A549 (cell line): Measurements from ENCODE around the gene RUNDC3A. TPM values are rescaled to one million over a fixed set of nuclear protein-coding genes. Genes with fewer than 3 reads are reported as not detected.
A peak's percentile ranks its signal among the peaks of the same experiment; 100 is the strongest.

Experiments used
- ATAC-seq, 2 experiments: fragments of 200-7000 bp in 1 of 2; fragments of >200 bp in 1 of 2; cut with Nextera tagmentation in 1 of 2; cut with Tn5 transposase in 1 of 2; 3 replicates each; pipeline versions ENCODE4 v1.8.0 to v1.9.1; 2018 to 2020; ENCODE audit warnings: mild to moderate bottlenecking in 1 of 2, moderate library complexity in 1 of 2
- CTCF ChIA-PET: fragments of 300-600 bp; sonication (Branson Sonifier 250); formaldehyde crosslinking; extraction: SDS; loops from one replicate; lab custom pipeline; 2021; ENCODE audit warnings: antibody characterized with exemption, inconsistent platforms; lab: Yijun Ruan, JAX
- POLR2A ChIA-PET: fragments of 350-600 bp; formaldehyde crosslinking; extraction: SDS; loops from one replicate; lab custom pipeline; 2021; ENCODE audit warnings: antibody characterized with exemption, inconsistent platforms; lab: Yijun Ruan, JAX
- DNase-seq, 2 experiments: peaks; one replicate each; pipeline versions ENCODE4 v3.0.0 to v3.0.0-alpha.2; 2011 to 2016; ENCODE audit warnings: low read depth in 1 of 2, low spot score in 1 of 2
- FAIRE-seq: peaks from 2 replicates; lab custom pipeline; 2011; peaks lifted over from hg19 to GRCh38; lab: Jason Lieb, UNC
- H3K27ac ChIP-seq, 2 experiments: fragments of >200 bp; sonication (Bioruptor Twin); formaldehyde crosslinking; 3 replicates each; pipeline ENCODE4 v1.5.1; 2016 to 2017
- H3K4me1 ChIP-seq: fragments of >200 bp; sonication (Bioruptor Twin); formaldehyde crosslinking; 3 replicates; pipeline ENCODE4 v1.6.1; 2016
- H3K4me2 ChIP-seq: fragments of >200 bp; sonication (Bioruptor Twin); formaldehyde crosslinking; 3 replicates; pipeline ENCODE4 v1.6.1; 2016
- H3K4me3 ChIP-seq: fragments of >200 bp; sonication (Bioruptor Twin); formaldehyde crosslinking; 3 replicates; pipeline ENCODE4 v1.5.1; 2016
- H3K9me3 ChIP-seq: fragments of >200 bp; sonication (Bioruptor Twin); formaldehyde crosslinking; 3 replicates; pipeline ENCODE4 v1.6.1; 2016
- BHLHE40 ChIP-seq: IDR thresholded peaks from 2 replicates; pipeline ENCODE4 v1.6.1; 2012; ENCODE audit warnings: low read depth, low read length, inconsistent platforms
- CHD2 ChIP-seq: fragments of 150-350 bp; IDR thresholded peaks from 2 replicates; pipeline ENCODE4 v1.6.1; 2014; ENCODE audit warnings: low read length; ENCODE audit not compliant: partially characterized antibody
- E2F6 ChIP-seq: IDR thresholded peaks from 2 replicates; pipeline ENCODE4 v1.6.1; 2012; ENCODE audit warnings: low read depth, borderline replicate concordance
- EHF ChIP-seq: fragments of 250-450 bp; sonication (Bioruptor Pico); IDR thresholded peaks from 2 replicates; pipeline ENCODE4 v1.5.0; 2020; ENCODE audit warnings: mild to moderate bottlenecking
- FOSL2 ChIP-seq, 2 experiments: fragments of 450-650 bp in 1 of 2; fragments of >200 bp in 1 of 2; sonication (Bioruptor Twin) in 1 of 2; formaldehyde crosslinking; IDR thresholded peaks; 2 replicates each; pipeline versions ENCODE4 v1.5.0 to v1.6.1; 2016 to 2020; ENCODE audit warnings: mild to moderate bottlenecking in 1 of 2, moderate library complexity in 1 of 2
- HEYL ChIP-seq: fragments of 250-450 bp; sonication (Bioruptor Pico); IDR thresholded peaks from 2 replicates; pipeline ENCODE4 v1.8.0; 2021; ENCODE audit warnings: mild to moderate bottlenecking, moderate library complexity
- HMGXB4 ChIP-seq: fragments of 250-450 bp; sonication (Bioruptor Pico); IDR thresholded peaks from 2 replicates; pipeline ENCODE4 v1.5.0; 2021; ENCODE audit warnings: mild to moderate bottlenecking, moderate library complexity, borderline replicate concordance
- HOXA7 ChIP-seq: fragments of 250-450 bp; sonication (Bioruptor Pico); IDR thresholded peaks from 2 replicates; pipeline ENCODE4 v1.5.0; 2020; ENCODE audit warnings: mild to moderate bottlenecking, moderate library complexity
- HOXB13 ChIP-seq: fragments of 250-450 bp; sonication (Bioruptor Pico); IDR thresholded peaks from 2 replicates; pipeline ENCODE4 v1.5.0; 2020; ENCODE audit warnings: low read depth, mild to moderate bottlenecking, moderate library complexity
- JUN ChIP-seq, 2 experiments: fragments of >200 bp; sonication (Bioruptor Twin); formaldehyde crosslinking; IDR thresholded peaks; 2 replicates in 1 of 2; 3 replicates in 1 of 2; pipeline ENCODE4 v1.6.1; 2016 to 2017
- JUNB ChIP-seq: fragments of >200 bp; sonication (Bioruptor Twin); formaldehyde crosslinking; IDR thresholded peaks from 2 replicates; pipeline ENCODE4 v1.6.1; 2016
- KDM1A ChIP-seq: fragments of 200-600 bp; sonication (generic); IDR thresholded peaks from 2 replicates; pipeline ENCODE4 v1.6.1; 2016; ENCODE audit warnings: low read depth, mild to moderate bottlenecking
- MAZ ChIP-seq: fragments of 150-350 bp; IDR thresholded peaks from 2 replicates; pipeline ENCODE4 v1.6.1; 2014; ENCODE audit warnings: antibody characterized with exemption, low read depth, low read length, borderline replicate concordance
- NR3C1 ChIP-seq: fragments of >200 bp; sonication (Bioruptor Twin); formaldehyde crosslinking; IDR thresholded peaks from 3 replicates; pipeline ENCODE4 v1.6.1; 2017
- PBX3 ChIP-seq: IDR thresholded peaks from 2 replicates; pipeline ENCODE4 v1.6.1; 2012
- POLR2A ChIP-seq: IDR thresholded peaks from 2 replicates; pipeline ENCODE4 v1.6.1; 2012; ENCODE audit warnings: mild to moderate bottlenecking, low read length
- RARB ChIP-seq: fragments of 250-450 bp; sonication (Bioruptor Pico); IDR thresholded peaks from 2 replicates; pipeline ENCODE4 v1.8.0; 2021; ENCODE audit warnings: mild to moderate bottlenecking, moderate library complexity
- RCOR1 ChIP-seq: fragments of 150-350 bp; IDR thresholded peaks from 2 replicates; pipeline ENCODE4 v1.6.1; 2014; ENCODE audit warnings: antibody characterized with exemption, low read length, low read depth
- TP53 ChIP-seq: fragments of 250-450 bp; sonication (Bioruptor Pico); IDR thresholded peaks from 2 replicates; pipeline ENCODE4 v1.5.0; 2021; ENCODE audit warnings: mild to moderate bottlenecking, moderate library complexity
- ZFP36 ChIP-seq: fragments of 450-650 bp; IDR thresholded peaks from 2 replicates; pipeline ENCODE4 v1.6.1; 2014; ENCODE audit warnings: borderline replicate concordance; ENCODE audit not compliant: partially characterized antibody
- WGBS: methylation state at CpG from one replicate; pipeline ENCODE4 v1.1.6; 2017; ENCODE audit errors: missing lambda C conversion rate; 5-methylcytosine and 5-hydroxymethylcytosine counted together
- polyA plus RNA-seq, 4 experiments: library from polyadenylated mRNA; depleted of rRNA in 3 of 4; stranded (reverse); fragments of >200 nt; fragmentation: RNase III in 1 of 4; extraction: RNeasy Plus Mini Kit Qiagen cat#74134 plus additional on column Dnase treatment in 1 of 4; gene quantifications; 2 replicates in 3 of 4; 3 replicates in 1 of 4; pipeline ENCODE4 v1.2.3, GENCODE V29; 2011 to 2017

The RUNDC3A gene
- polyA plus RNA-seq, 2 of the 4 experiments (the other 2 are of a cell fraction): 0.45 to 0.48 TPM

- Histone ChIP-seq H3K9me3 (no peaks in the 10 kb centered on the region), H3K4me3 (no peak overlapping the region), H3K4me1 (peaks cover 18% of the 10 kb centered on the region), H3K27ac (no peak overlapping the region), H3K4me2 (no peak overlapping the region)
- ATAC-seq: no peak
- no peak for FAIRE-seq
- TF ChIP-seq HOXA7 (CRISPR knock-in tag): no peak
- TF ChIP-seq PBX3: no peak
- TF ChIP-seq JUNB: no peak
- ChIA-PET CTCF (interaction anchor here (0.6 to 4.5 kb wide), 13 partner anchors 8 to 196 kb away, joined by 3 to 31 read pairs (median 4); partner anchors contain the start of genes SLC25A39 and UBTF), POLR2A (interaction anchor here (0.9 kb wide), 1 partner anchor 88 kb away, joined by 4 read pairs; no protein-coding TSS in a partner anchor)
- 85% methylated on average over 2 of the region's 2 CpGs for WGBS
- DNase-seq: no peak
Observed at GRCh38 chr17:44310188-44310587, 1.8 kb downstream of the RUNDC3A start.

- no peaks in the 10 kb centered on the region for H3K9me3 ChIP-seq
- 60% methylated on average over 10 of the region's 10 CpGs for WGBS
- no peak overlapping the region for H3K27ac ChIP-seq
- CTCF ChIA-PET: interaction anchor here (1.0 to 4.5 kb wide), 13 partner anchors 8 to 196 kb away, joined by 3 to 31 read pairs (median 5); partner anchors contain the start of genes SLC25A39 and UBTF
- H3K4me3 ChIP-seq: no peak overlapping the region
- H3K4me2 ChIP-seq: no peak overlapping the region
- peaks cover 18% of the 10 kb centered on the region for H3K4me1 ChIP-seq
- no peak for TF ChIP-seq HOXB13 (CRISPR knock-in tag)
- FAIRE-seq (no peak), DNase-seq (no peak), ATAC-seq (no peak)
- POLR2A ChIA-PET: no interaction called here
Observed at GRCh38 chr17:44310609-44311376, 2.4 kb downstream of the RUNDC3A start.

- no peak for TF ChIP-seq NR3C1
- TF ChIP-seq RARB (CRISPR knock-in tag): no peak
- no peak for TF ChIP-seq KDM1A
- peaks cover 18% of the 10 kb centered on the region for H3K4me1 ChIP-seq
- H3K27ac ChIP-seq: no peak overlapping the region
- H3K4me3 ChIP-seq: no peak overlapping the region
- POLR2A ChIA-PET: no interaction called here
- 47% methylated on average over 2 of the region's 5 CpGs for WGBS
- H3K9me3 ChIP-seq: no peaks in the 10 kb centered on the region
- ATAC-seq: no peak
- H3K4me2 ChIP-seq: no peak overlapping the region
- DNase-seq: no peak
- CTCF ChIA-PET: interaction anchor here (0.9 to 4.5 kb wide), 9 partner anchors 9 to 228 kb away, joined by 3 to 31 read pairs (median 6); no protein-coding TSS in a partner anchor
- no peak for FAIRE-seq
Observed at GRCh38 chr17:44311562-44312181, 3.3 kb downstream of the RUNDC3A start.

GRCh38 chr17:44312396-44313104 lies 4.1 kb downstream of the RUNDC3A start:
- DNase-seq (no peak), FAIRE-seq (no peak), ATAC-seq (no peak)
- POLR2A ChIA-PET: interaction anchor here (0.8 to 0.9 kb wide), 2 partner anchors 91 to 93 kb away, joined by 3 to 7 read pairs; partner anchors contain the start of gene UBTF
- TF ChIP-seq FOSL2 (IDR thresholded peaks at IDR 0.05) (no peak), FOSL2 (CRISPR knock-in tag; IDR thresholded peaks at IDR 0.05) (peak; percentile 69), RCOR1 (no peak)
- Histone ChIP-seq H3K4me3 (no peak overlapping the region), H3K27ac (no peak overlapping the region), H3K9me3 (no peaks in the 10 kb centered on the region), H3K4me1 (peaks cover 15% of the 10 kb centered on the region), H3K4me2 (no peak overlapping the region)
- WGBS: 65% methylated on average over 13 of the region's 17 CpGs
- CTCF ChIA-PET: interaction anchor here (0.7 to 4.5 kb wide), 6 partner anchors 11 to 229 kb away, joined by 3 to 31 read pairs (median 4); no protein-coding TSS in a partner anchor

GRCh38 chr17:44314031-44314430 lies 5.6 kb downstream of the RUNDC3A start:
- Histone ChIP-seq H3K4me2 (no peak overlapping the region), H3K9me3 (no peaks in the 10 kb centered on the region), H3K4me1 (peaks cover 7% of the 10 kb centered on the region; the same call in 1 of the 3 replicates), H3K27ac (no peak overlapping the region), H3K4me3 (no peak overlapping the region)
- 75% methylated on average over 7 of the region's 7 CpGs for WGBS
- CTCF ChIA-PET: interaction anchor here (1.2 to 14.1 kb wide), 4 partner anchors 16 to 104 kb away, joined by 3 to 159 read pairs (median 40); no protein-coding TSS in a partner anchor
- POLR2A ChIA-PET: interaction anchor here (1.6 to 2.2 kb wide), 2 partner anchors 10 to 92 kb away, joined by 3 to 13 read pairs; no protein-coding TSS in a partner anchor
- ATAC-seq (no peak), DNase-seq (no peak), FAIRE-seq (no peak)
- TF ChIP-seq EHF (no peak), RARB (CRISPR knock-in tag) (no peak), HEYL (no peak), POLR2A (no peak), E2F6 (no peak), ZFP36 (no peak), JUN (IDR thresholded peaks at IDR 0.05) (no peak), TP53 (CRISPR knock-in tag) (no peak), HMGXB4 (no peak), MAZ (no peak), CHD2 (no peak), BHLHE40 (no peak)
